SK-N-SH (cell line): ENCODE results near the gene MRTFB. TPM values are rescaled to one million over a fixed set of nuclear protein-coding genes. Genes with fewer than 3 reads are reported as not detected.

Source experiments
- CTCF ChIA-PET: fragments of 300-600, 350-600 bp; formaldehyde crosslinking; extraction: SDS; loops from one replicate; lab custom pipeline; 2021; lab: Yijun Ruan, JAX
- POLR2A ChIA-PET: fragments of 350-600 bp; sonication (Branson Sonifier 250); formaldehyde crosslinking; extraction: SDS; loops from one replicate; lab custom pipeline; 2020; ENCODE audit warnings: antibody characterized with exemption, inconsistent platforms; lab: Yijun Ruan, JAX
- DNase-seq: peaks from one replicate; pipeline ENCODE4 v3.0.0; 2012
- H2AFZ ChIP-seq: fragments of 200-600 bp; sonication (generic); 2 replicates; pipeline ENCODE4 v1.8.1; 2016; ENCODE audit warnings: antibody characterized with exemption, mild to moderate bottlenecking, low read depth
- H3F3A ChIP-seq: fragments of 200-600 bp; sonication (generic); replicated peaks from 2 replicates; pipeline ENCODE3; 2016; ENCODE audit warnings: antibody characterized with exemption, mild to moderate bottlenecking; ENCODE audit not compliant: insufficient read depth
- H3K27ac ChIP-seq, 2 experiments: fragments of 200-500 bp in 1 of 2; fragments of 200-600 bp in 1 of 2; sonication (Bioruptor generic) in 1 of 2; sonication (generic), shearing (Covaris generic) in 1 of 2; 2 replicates each; pipeline versions ENCODE4 v1.5.1 to v1.6.1; 2014 to 2016; ENCODE audit warnings: low read depth in 2 of 2, inconsistent platforms in 1 of 2, low read length in 1 of 2, mild to moderate bottlenecking in 1 of 2, mixed read lengths in 1 of 2
- H3K27me3 ChIP-seq: fragments of 200-600 bp; sonication (generic), shearing (Covaris generic); 2 replicates; pipeline ENCODE4 v1.6.1; 2016; ENCODE audit warnings: mixed run types; ENCODE audit not compliant: insufficient read depth
- H3K36me3 ChIP-seq, 2 experiments: fragments of 200-500 bp in 1 of 2; fragments of 200-600 bp in 1 of 2; sonication (Bioruptor generic) in 1 of 2; sonication (generic) in 1 of 2; replicated peaks in 1 of 2; 2 replicates each; pipeline versions ENCODE3 to v1.5.1; 2014 to 2016; ENCODE audit warnings: low read length in 1 of 2, mild to moderate bottlenecking in 1 of 2; ENCODE audit not compliant: insufficient read depth in 2 of 2, control insufficient read depth in 1 of 2
- H3K4me1 ChIP-seq, 2 experiments: fragments of 200-500 bp in 1 of 2; fragments of 200-600 bp in 1 of 2; sonication (Bioruptor generic) in 1 of 2; sonication (generic), shearing (Covaris generic) in 1 of 2; 2 replicates each; pipeline versions ENCODE4 v1.5.1 to v1.6.1; 2014 to 2016; ENCODE audit warnings: low read depth in 1 of 2, low read length in 1 of 2, mixed run types in 1 of 2; ENCODE audit not compliant: insufficient read depth in 2 of 2, control insufficient read depth in 1 of 2
- H3K4me2 ChIP-seq: fragments of 200-600 bp; sonication (generic), shearing (Covaris generic); 2 replicates; pipeline ENCODE4 v1.6.1; 2017; ENCODE audit warnings: mixed run types
- H3K4me3 ChIP-seq, 2 experiments: fragments of 200-500 bp in 1 of 2; fragments of 200-600 bp in 1 of 2; sonication (Bioruptor generic) in 1 of 2; sonication (generic), shearing (Covaris generic) in 1 of 2; 2 replicates each; pipeline versions ENCODE4 v1.5.1 to v1.8.1; 2014 to 2016; ENCODE audit warnings: low read depth in 2 of 2, inconsistent platforms in 1 of 2, low read length in 1 of 2, mild to moderate bottlenecking in 1 of 2, mixed read lengths in 1 of 2, moderate library complexity in 1 of 2
- H3K79me2 ChIP-seq: fragments of 200-600 bp; sonication (generic); 2 replicates; pipeline ENCODE4 v1.8.1; 2017; ENCODE audit warnings: mild to moderate bottlenecking; ENCODE audit not compliant: insufficient read depth
- H3K9ac ChIP-seq: fragments of 200-600 bp; sonication (generic); 2 replicates; pipeline ENCODE4 v1.6.1; 2017; ENCODE audit warnings: mixed run types
- H3K9me2 ChIP-seq: fragments of 200-600 bp; sonication (generic); 2 replicates; pipeline ENCODE4 v1.6.1; 2017; ENCODE audit warnings: mixed run types
- H3K9me3 ChIP-seq: fragments of 200-600 bp; sonication (generic); 2 replicates; pipeline ENCODE4 v1.6.1; 2017; ENCODE audit warnings: mixed run types, mild to moderate bottlenecking, moderate library complexity
- H4K20me1 ChIP-seq: fragments of 200-600 bp; sonication (generic); 2 replicates; pipeline ENCODE4 v1.6.1; 2017; ENCODE audit warnings: mild to moderate bottlenecking, mixed run types; ENCODE audit not compliant: insufficient read depth
- CHD2 ChIP-seq: fragments of 150-350 bp; IDR thresholded peaks from 2 replicates; pipeline ENCODE4 v1.6.1; 2018; ENCODE audit warnings: low read length; ENCODE audit not compliant: partially characterized antibody
- CTCF ChIP-seq: fragments of 200-600 bp; sonication (generic); IDR thresholded peaks from 2 replicates; pipeline ENCODE4 v1.6.1; 2017; ENCODE audit warnings: antibody characterized with exemption, mild to moderate bottlenecking, moderate library complexity
- ELF1 ChIP-seq: IDR thresholded peaks from 2 replicates; pipeline ENCODE4 v1.4.0; 2012
- EP300 ChIP-seq, 2 experiments: IDR thresholded peaks; 2 replicates each; pipeline versions ENCODE4 v1.4.0 to v1.6.1; 2012; ENCODE audit warnings: borderline replicate concordance in 1 of 2, low read depth in 1 of 2, low read length in 1 of 2
- EZH2phosphoT487 ChIP-seq: fragments of 200-600 bp; sonication (generic); IDR thresholded peaks from 2 replicates; pipeline ENCODE4 v1.6.1; 2017; ENCODE audit warnings: low read depth, mixed run types, mild to moderate bottlenecking, antibody characterized with exemption, moderate library complexity, borderline replicate concordance
- GABPA ChIP-seq: IDR thresholded peaks from 2 replicates; pipeline ENCODE4 v1.4.0; 2012; ENCODE audit warnings: low read depth, mild to moderate bottlenecking
- MAX ChIP-seq: IDR thresholded peaks from 2 replicates; pipeline ENCODE4 v1.4.0; 2012; ENCODE audit warnings: low read depth
- MEF2A ChIP-seq: IDR thresholded peaks from 2 replicates; pipeline ENCODE4 v1.4.0; 2012; ENCODE audit warnings: low read depth, borderline replicate concordance
- POLR2AphosphoS5 ChIP-seq: IDR thresholded peaks from 2 replicates; pipeline ENCODE4 v1.6.1; 2012; ENCODE audit warnings: low read depth, low read length
- RAD21 ChIP-seq: IDR thresholded peaks from 2 replicates; pipeline ENCODE4 v1.6.1; 2012; ENCODE audit warnings: mild to moderate bottlenecking, low read length
- RXRA ChIP-seq: IDR thresholded peaks from 2 replicates; pipeline ENCODE4 v1.4.0; 2012; ENCODE audit warnings: low read depth, mild to moderate bottlenecking, borderline replicate concordance
- SIN3A ChIP-seq: IDR thresholded peaks from 2 replicates; pipeline ENCODE4 v1.6.1; 2012; ENCODE audit warnings: low read depth, mild to moderate bottlenecking, low read length, moderate library complexity, borderline replicate concordance
- TAF1 ChIP-seq: IDR thresholded peaks from 2 replicates; pipeline ENCODE4 v1.6.1; 2012; ENCODE audit warnings: low read depth, mild to moderate bottlenecking, low read length, moderate library complexity, borderline replicate concordance
- USF1 ChIP-seq: IDR thresholded peaks from 2 replicates; pipeline ENCODE4 v1.4.0; 2012; ENCODE audit warnings: low read depth, borderline replicate concordance
- WGBS: methylation state at CpG from one replicate; pipeline ENCODE4 v1.1.6; 2017; ENCODE audit warnings: low lambda C conversion rate; 5-methylcytosine and 5-hydroxymethylcytosine counted together
- polyA plus RNA-seq, 3 experiments: library from polyadenylated mRNA; depleted of rRNA; stranded (reverse); fragments of >200 nt; gene quantifications; 2 replicates each; pipeline ENCODE4 v1.2.3, GENCODE V29; 2012

MRTFB gene
- polyA plus RNA-seq, 1 of the 3 experiments (the other 2 are of a cell fraction), result 3.3 TPM

- H3K4me2 ChIP-seq, result no peak overlapping the region
- CTCF ChIA-PET, result no interaction called here
- no peaks in the 10 kb centered on the region for H4K20me1 ChIP-seq
- no peaks in the 10 kb centered on the region for H3K9me3 ChIP-seq
- no peak overlapping the region for H3K9ac ChIP-seq
- no peak overlapping the region for H3K4me3 ChIP-seq
- H3K27ac ChIP-seq, result no peak overlapping the region
- H3K4me1 ChIP-seq, result no peaks in the 10 kb centered on the region
- H3K9me2 ChIP-seq, result no peaks in the 10 kb centered on the region
- H3F3A ChIP-seq, result no peaks in the 10 kb centered on the region
- TF ChIP-seq RAD21, result peak; percentile 18; the same call in 1 of the 2 replicates
- TF ChIP-seq POLR2AphosphoS5, result no peak
- no peak for TF ChIP-seq MAX
- WGBS, result 37% methylated on average over 1 of the region's 2 CpGs
- no peaks in the 10 kb centered on the region for H3K27me3 ChIP-seq
- POLR2A ChIA-PET, result no interaction called here
- H2AFZ ChIP-seq, result no peak overlapping the region
- H3K79me2 ChIP-seq, result no peaks in the 10 kb centered on the region
- no peak for DNase-seq
- no peaks in the 10 kb centered on the region for H3K36me3 ChIP-seq
Measured at GRCh38 chr16:14024283-14024682, 46.8 kb upstream of the MRTFB start.

GRCh38 chr16:14026572-14027285, 44.4 kb upstream of the MRTFB start:
- Histone ChIP-seq H3K79me2 (no peaks in the 10 kb centered on the region), H2AFZ (no peak overlapping the region), H3K4me1 (no peaks in the 10 kb centered on the region; a peak in 1 of 4 replicates), H4K20me1 (no peaks in the 10 kb centered on the region), H3K4me3 (no peak overlapping the region), H3K36me3 (no peaks in the 10 kb centered on the region), H3K9me2 (no peaks in the 10 kb centered on the region), H3K27me3 (no peaks in the 10 kb centered on the region), H3K9ac (no peak overlapping the region), H3K27ac (no peak overlapping the region), H3K4me2 (no peak overlapping the region), H3F3A (no peaks in the 10 kb centered on the region), H3K9me3 (no peaks in the 10 kb centered on the region)
- WGBS, result 64% methylated on average over 3 of the region's 3 CpGs
- ChIA-PET POLR2A (no interaction called here), CTCF (no interaction called here)
- TF ChIP-seq SIN3A, result no peak
- TF ChIP-seq USF1, result no peak
- TF ChIP-seq GABPA, result no peak
- no peak for TF ChIP-seq EP300 (IDR thresholded peaks at IDR 0.05; ENCODE audit: borderline replicate concordance in 1 of 2, low read depth in 1 of 2, low read length in 1 of 2)
- TF ChIP-seq CHD2, result no peak
- no peak for TF ChIP-seq EZH2phosphoT487
- no peak for TF ChIP-seq MEF2A
- TF ChIP-seq CTCF, result no peak
- no peak for TF ChIP-seq RXRA
- no peak for TF ChIP-seq ELF1
- TF ChIP-seq TAF1, result no peak
- no peak for DNase-seq
